GM12873 (cell line): ENCODE results near the gene VSTM2L.

Experiments used
- TF ChIP-seq, protein P1 (sequence below): IDR thresholded peaks from 2 replicates; pipeline ENCODE4 v1.5.1; 2012; ENCODE audit warnings: low read depth, mild to moderate bottlenecking, moderate library complexity, low read length, control low read depth; ENCODE audit not compliant: insufficient read depth; ENCODE audit errors: missing control alignments

The VSTM2L gene

DNA sequence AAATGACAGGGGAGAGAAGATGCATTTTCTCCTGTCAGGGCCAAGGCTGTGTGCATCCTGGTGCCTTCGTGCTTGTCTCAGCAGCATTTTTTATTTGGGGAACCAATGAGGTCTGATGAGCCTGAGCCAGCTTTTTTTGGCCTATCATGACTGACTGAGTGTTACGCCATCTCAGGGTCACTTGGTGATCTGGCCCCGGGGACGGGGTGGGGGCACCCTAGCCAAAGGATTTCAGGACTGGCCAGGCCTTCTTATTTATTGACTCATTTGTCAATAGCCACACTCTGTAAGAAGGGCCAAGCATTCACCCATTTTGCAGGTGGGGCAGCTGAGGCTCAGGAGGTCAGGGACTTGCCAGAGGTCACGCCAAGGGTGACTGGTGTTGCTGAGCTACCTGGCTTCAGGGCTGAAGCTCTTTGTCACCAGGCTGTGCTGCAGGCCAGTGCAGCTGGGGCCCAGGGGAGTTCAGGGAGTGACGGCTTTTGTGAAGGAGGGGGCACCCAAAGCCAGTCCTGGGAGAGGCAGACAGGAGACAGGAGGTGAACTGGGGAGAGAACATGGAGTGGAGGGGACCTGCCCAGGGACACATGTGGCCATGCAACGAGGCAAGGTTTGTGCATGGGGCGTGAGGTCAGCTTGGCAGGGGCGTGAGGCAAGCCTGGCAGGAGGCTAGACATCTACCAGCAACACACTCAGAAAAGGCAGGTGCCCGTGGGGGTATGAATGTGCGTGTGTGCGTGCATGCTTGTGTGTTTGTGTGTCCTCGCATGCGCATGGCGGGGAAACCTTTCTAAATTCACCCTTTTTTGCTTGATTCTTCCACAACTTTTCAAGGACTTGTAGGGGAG lies 31.1 kb downstream of the VSTM2L start:
- TF ChIP-seq, protein P1, sequence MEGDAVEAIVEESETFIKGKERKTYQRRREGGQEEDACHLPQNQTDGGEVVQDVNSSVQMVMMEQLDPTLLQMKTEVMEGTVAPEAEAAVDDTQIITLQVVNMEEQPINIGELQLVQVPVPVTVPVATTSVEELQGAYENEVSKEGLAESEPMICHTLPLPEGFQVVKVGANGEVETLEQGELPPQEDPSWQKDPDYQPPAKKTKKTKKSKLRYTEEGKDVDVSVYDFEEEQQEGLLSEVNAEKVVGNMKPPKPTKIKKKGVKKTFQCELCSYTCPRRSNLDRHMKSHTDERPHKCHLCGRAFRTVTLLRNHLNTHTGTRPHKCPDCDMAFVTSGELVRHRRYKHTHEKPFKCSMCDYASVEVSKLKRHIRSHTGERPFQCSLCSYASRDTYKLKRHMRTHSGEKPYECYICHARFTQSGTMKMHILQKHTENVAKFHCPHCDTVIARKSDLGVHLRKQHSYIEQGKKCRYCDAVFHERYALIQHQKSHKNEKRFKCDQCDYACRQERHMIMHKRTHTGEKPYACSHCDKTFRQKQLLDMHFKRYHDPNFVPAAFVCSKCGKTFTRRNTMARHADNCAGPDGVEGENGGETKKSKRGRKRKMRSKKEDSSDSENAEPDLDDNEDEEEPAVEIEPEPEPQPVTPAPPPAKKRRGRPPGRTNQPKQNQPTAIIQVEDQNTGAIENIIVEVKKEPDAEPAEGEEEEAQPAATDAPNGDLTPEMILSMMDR, result no peak

DNA sequence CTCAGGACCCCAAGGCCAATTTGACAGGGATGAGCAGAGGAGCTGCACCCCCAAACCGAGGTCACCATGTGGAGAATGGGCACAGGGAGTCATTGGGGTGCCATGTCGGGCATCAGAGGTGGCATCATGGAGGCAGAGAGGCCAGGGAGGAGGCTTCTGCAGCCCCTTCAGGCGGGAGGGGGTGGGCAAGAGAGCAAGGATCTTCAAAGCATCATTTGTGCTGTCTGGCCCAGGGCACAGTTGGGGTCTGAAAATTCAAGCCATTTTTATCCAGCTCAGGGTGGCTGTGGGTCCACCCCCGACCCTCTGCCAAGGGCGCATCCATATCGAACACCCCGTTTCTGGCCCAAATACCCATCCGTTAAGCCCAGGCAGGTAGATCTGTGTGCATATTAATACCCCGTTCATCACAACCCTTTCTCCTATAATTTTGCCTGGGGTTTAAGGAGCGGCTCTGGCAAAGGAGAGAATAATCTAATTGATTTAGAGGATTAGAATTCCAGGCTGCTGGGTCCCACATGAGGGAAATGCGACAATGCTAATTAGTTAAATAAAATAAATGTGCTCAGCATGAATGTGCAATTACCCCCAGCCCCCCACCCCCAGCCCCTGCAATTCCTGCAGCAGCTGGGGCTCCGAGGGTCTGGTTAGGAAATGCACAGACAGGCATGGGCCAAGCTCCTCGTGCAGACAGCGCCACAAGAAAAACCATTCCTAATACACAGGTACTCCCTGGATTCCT lies 31.9 kb downstream of the VSTM2L start:
- TF ChIP-seq, protein P1, result no peak

DNA sequence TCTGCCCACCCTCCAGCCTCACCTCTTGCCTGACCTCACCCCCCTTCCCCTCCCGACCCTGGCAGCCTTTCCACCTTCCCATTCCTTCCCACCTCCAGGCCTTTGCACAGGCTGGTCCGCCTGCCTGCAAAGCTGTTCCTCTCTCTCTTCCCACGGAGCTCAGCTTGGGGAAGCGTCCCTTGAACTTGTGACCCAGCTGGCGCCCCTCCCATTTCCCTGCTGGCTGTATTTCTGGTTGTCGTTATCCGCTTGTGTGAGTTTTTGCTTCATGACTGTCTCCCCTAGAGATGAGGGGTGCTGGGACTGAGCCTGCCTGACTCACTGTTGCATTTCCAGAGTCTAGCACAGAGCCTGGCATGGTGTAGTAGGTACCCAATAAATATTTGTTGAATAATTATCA lies 32.5 kb downstream of the VSTM2L start:
- TF ChIP-seq, protein P1, result no peak

DNA sequence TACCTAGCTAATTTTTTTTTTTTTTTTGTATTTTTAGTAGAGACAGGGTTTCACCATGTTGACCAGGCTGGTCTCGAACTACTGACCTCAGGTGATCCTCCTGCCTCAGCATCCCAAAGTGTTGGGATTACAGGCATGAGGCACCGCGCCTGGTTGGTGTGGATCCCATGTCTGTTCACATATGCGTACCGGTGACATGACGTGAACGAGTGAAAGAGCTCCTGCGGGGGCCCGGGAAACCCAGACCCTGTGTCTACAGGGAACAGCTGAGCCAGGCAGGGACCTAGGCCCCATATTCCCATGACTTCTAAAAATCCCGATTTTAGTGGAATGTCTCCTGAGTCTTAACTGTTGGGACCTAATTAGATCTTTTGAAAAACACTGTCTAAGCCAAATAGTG lies 33.1 kb downstream of the VSTM2L start:
- TF ChIP-seq, protein P1, result no peak

DNA sequence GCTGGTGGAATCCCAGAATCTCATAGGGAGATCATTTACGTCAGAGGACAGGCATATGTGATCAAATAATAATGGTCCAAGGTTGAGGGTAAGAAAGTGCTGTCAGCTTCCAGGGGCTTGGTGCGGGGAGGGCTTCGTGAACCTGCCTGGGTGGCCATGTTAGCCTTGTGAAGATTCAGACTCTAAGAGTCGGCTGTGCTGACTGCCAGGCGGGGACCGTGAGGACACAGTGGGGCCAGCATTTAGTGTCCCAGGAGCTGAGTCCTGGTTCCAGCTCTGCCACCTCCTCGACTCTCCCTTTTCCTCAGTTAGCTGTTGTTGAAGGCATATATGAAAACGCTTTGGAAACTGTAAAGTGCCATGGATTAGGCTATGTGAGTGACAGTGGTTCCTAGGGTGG lies 33.5 kb downstream of the VSTM2L start:
- TF ChIP-seq, protein P1, result no peak

DNA sequence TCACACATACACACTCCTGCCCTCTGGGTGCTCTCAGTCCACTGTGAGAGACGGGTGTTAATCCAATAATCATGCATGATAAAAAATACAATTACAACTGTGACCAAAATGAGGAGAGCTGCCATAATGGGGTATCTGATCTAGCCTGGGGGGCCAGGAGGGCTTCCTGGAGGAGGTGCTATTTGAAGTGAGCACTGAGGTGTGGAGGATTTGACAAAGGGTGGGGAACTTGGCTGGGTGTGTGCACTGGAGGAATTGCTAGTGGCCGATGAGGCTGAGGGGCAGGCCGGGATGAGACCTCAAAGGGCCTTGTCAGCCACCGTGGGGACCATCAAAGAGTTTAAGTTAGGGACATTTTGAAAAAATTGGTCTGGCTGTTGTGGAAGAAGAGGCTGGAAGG lies 34.8 kb downstream of the VSTM2L start:
- TF ChIP-seq, protein P1, result no peak

DNA sequence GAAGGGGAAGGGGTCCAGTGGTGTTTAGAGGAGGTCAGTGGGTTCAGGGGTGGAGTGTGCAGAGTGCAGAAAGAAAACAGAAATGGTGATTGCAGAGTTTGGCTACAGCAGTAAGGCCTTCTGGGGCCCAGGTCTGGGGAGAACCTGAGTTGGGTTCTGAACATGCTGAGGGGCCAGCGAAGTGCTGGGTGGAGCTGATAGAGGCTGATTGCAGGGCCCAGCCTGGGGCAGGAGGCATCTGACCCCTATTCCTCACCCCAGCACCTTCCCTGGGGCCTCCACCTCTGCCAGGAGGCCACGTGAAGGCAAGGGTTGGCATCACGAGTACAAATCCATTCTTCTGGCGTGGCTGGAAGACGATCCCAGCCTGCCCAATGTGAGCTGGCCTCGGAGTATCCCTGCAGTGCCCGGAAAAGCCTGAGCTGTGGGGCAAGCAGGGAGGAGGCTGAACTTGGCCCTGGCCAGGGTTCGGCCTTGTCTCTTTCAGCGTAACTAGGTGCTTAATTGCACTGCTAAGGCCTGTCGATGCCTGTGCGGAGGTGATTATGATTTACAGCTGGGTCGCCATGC lies 35.3 kb downstream of the VSTM2L start:
- TF ChIP-seq, protein P1, result no peak
